Raji (cell line): ENCODE measurements around the gene TMEM181.

Experiments
- POLR2A ChIP-seq: IDR thresholded peaks from 2 replicates; pipeline ENCODE4 v1.6.1; 2011; ENCODE audit warnings: low read depth, low read length, control low read depth; ENCODE audit not compliant: insufficient read depth

Gene TMEM181

GRCh38 chr6:158567871-158568401 is 8.0 kb downstream of the TMEM181 start:
- no peak for TF ChIP-seq POLR2A

- TF ChIP-seq POLR2A: no peak
Measured at GRCh38 chr6:158568549-158568948, 8.7 kb downstream of the TMEM181 start.

GRCh38 chr6:158569036-158569435 is 9.1 kb downstream of the TMEM181 start:
- TF ChIP-seq POLR2A: no peak

GRCh38 chr6:158570681-158570962 is 10.7 kb downstream of the TMEM181 start:
- no peak for TF ChIP-seq POLR2A

- TF ChIP-seq POLR2A: no peak
Measured at GRCh38 chr6:158571826-158572652, 12.1 kb downstream of the TMEM181 start.

- TF ChIP-seq POLR2A: no peak
Measured at GRCh38 chr6:158572653-158573541, 13.0 kb downstream of the TMEM181 start.

GRCh38 chr6:158573542-158573931 is 13.6 kb downstream of the TMEM181 start:
- no peak for TF ChIP-seq POLR2A

GRCh38 chr6:158574800-158575199 is 14.9 kb downstream of the TMEM181 start:
- no peak for TF ChIP-seq POLR2A

- TF ChIP-seq POLR2A: no peak
Measured at GRCh38 chr6:158575550-158575949, 15.7 kb downstream of the TMEM181 start.

GRCh38 chr6:158584236-158584651 is 24.4 kb downstream of the TMEM181 start:
- no peak for TF ChIP-seq POLR2A

- TF ChIP-seq POLR2A: no peak
Measured at GRCh38 chr6:158586652-158587051, 26.8 kb downstream of the TMEM181 start.

- no peak for TF ChIP-seq POLR2A
Measured at GRCh38 chr6:158589366-158589765, 29.5 kb downstream of the TMEM181 start.

GRCh38 chr6:158591134-158591809 is 31.4 kb downstream of the TMEM181 start:
- TF ChIP-seq POLR2A: no peak

- no peak for TF ChIP-seq POLR2A
Measured at GRCh38 chr6:158591810-158592209, 31.9 kb downstream of the TMEM181 start.

- no peak for TF ChIP-seq POLR2A
Measured at GRCh38 chr6:158593670-158594069, 33.8 kb downstream of the TMEM181 start.

GRCh38 chr6:158595223-158595622 is 35.3 kb downstream of the TMEM181 start:
- no peak for TF ChIP-seq POLR2A

- no peak for TF ChIP-seq POLR2A
Measured at GRCh38 chr6:158596861-158597260, 37.0 kb downstream of the TMEM181 start.
